Measurements from ENCODE around the gene SH3RF1. TPM values are rescaled to one million over a fixed set of nuclear protein-coding genes. Genes with fewer than 3 reads are reported as not detected.

The SH3RF1 gene
- polyA plus RNA-seq, 3 donors from 2014 or later: 0.22 to 1.1 TPM; not detected in 1

DNA sequence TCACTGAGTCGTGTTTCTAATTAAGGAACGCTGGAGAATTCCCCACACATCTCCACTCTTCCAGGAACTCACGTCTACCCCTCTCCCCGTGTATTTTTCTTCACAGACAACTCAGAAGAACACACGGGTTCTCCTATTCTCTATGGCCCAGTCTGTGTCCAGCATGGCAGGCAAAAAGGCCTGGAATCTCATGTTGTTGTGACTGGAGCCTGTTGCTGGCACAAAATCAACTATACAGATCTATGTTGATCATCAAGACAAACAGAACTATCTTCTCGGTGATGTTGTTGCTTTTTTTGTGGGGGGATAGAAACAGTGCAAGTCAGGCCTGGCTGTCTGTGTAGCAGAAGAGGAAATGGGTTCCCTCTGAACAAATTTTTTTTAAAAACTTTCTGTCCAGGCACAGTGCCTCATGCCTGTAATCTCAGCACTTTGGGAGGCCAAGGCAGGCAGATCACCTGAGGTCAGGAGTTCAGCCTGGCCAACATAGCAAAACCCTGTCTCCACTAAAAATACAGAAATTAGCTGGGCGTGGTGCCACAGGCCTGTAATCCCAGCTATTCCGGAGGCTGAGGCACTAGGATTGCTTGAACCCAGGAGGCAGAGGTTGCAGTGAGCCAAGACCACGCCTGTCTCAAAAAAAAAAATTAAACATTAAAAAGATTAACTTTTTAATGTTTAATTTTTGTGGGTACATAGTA is 210.2 kb downstream of the SH3RF1 start:
- Mint-ChIP-seq H3K4me3 (no peak overlapping the region), H3K9me3 (no peaks in the 10 kb centered on the region), H3K27me3 (ENCODE audit: low read depth in 3 of 3) (peaks cover 0 to 8% (median 5%) of the 10 kb centered on the region in 3 donors), H3K36me3 (no peaks in the 10 kb centered on the region), H3K27ac (no peak overlapping the region), H3K4me1 (peaks cover 8 to 11% of the 10 kb centered on the region in 2 donors)
- no peak for DNase-seq

- no peaks in the 10 kb centered on the region for H3K36me3 Mint-ChIP-seq
- no peaks in the 10 kb centered on the region for H3K9me3 Mint-ChIP-seq
- H3K4me3 Mint-ChIP-seq: peak overlapping the region in 1 of 5 donors; percentile 9
- no peak for DNase-seq
- H3K4me1 Mint-ChIP-seq: peaks cover 8 to 11% of the 10 kb centered on the region in 2 donors
- peaks cover 2 to 7% (median 3%) of the 10 kb centered on the region in 3 donors for H3K27me3 Mint-ChIP-seq (ENCODE audit: low read depth in 3 of 3)
- no peak overlapping the region for H3K27ac Mint-ChIP-seq
Observed at GRCh38 chr4:169059306-169060211, 211.2 kb downstream of the SH3RF1 start.

DNA sequence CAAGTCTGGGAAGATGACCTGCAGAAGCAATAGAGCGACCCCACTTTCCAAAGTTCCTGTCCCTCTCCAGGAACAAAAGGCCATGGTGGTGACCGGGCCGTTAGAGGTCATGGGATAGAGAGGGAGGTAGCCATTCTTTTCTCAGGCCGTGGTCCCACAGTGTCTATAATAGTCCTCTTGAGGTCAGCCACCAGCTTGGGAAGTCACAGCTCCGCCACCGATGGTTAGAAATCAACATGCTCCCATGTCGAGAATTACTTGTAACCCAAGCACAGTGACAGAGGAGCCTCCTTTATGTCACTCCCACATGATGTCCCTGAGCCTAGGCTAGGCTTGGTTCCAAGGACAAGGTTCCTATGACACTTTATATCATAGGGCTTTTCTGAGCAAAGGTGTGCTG is 212.4 kb downstream of the SH3RF1 start:
- DNase-seq: no peak
- peaks cover 8 to 9% of the 10 kb centered on the region in 2 donors for H3K4me1 Mint-ChIP-seq
- peaks cover 2 to 7% (median 3%) of the 10 kb centered on the region in 3 donors for H3K27me3 Mint-ChIP-seq (ENCODE audit: low read depth in 3 of 3)
- H3K27ac Mint-ChIP-seq: no peak overlapping the region
- H3K9me3 Mint-ChIP-seq: no peaks in the 10 kb centered on the region
- no peaks in the 10 kb centered on the region for H3K36me3 Mint-ChIP-seq
- no peak overlapping the region for H3K4me3 Mint-ChIP-seq

DNA sequence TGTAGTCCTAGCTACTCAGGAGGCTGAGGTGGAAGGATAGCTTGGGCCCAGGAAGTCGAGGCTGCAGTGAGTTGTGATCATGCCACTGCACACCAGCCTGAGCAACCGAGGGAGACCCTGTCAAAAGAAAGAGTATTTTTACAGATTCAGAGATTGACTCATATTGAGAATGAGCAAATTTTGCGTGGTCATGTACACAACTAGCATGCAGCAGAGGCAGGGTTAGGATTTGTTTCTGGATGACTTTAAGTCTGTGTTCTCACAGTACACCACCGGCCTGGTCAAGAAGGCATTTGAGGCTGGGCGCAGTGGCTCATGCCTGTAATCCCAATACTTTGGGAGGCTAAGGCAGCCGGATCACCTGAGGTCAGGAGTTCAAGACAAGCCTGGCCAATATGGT is 215.9 kb downstream of the SH3RF1 start:
- no peaks in the 10 kb centered on the region for H3K4me1 Mint-ChIP-seq
- no peak overlapping the region for H3K4me3 Mint-ChIP-seq
- H3K27me3 Mint-ChIP-seq (ENCODE audit: low read depth in 3 of 3): peaks cover 2 to 3% (median 2%) of the 10 kb centered on the region in 3 donors
- DNase-seq: no peak
- H3K9me3 Mint-ChIP-seq: no peaks in the 10 kb centered on the region
- peaks cover 0 to 4% (median 0%) of the 10 kb centered on the region in 3 donors for H3K36me3 Mint-ChIP-seq
- peak overlapping the region in 1 of 6 donors; percentile 32 for H3K27ac Mint-ChIP-seq

- Mint-ChIP-seq H3K4me1 (no peaks in the 10 kb centered on the region), H3K27ac (no peak overlapping the region), H3K36me3 (peaks cover 0 to 4% (median 0%) of the 10 kb centered on the region in 3 donors), H3K27me3 (ENCODE audit: low read depth in 3 of 3) (peaks cover 0 to 2% (median 1%) of the 10 kb centered on the region in 3 donors), H3K9me3 (no peaks in the 10 kb centered on the region), H3K4me3 (no peak overlapping the region)
- DNase-seq: no peak
Observed at GRCh38 chr4:169052594-169052945, 218.2 kb downstream of the SH3RF1 start.

- Mint-ChIP-seq H3K27me3 (ENCODE audit: low read depth in 3 of 3) (peaks cover 0 to 2% (median 1%) of the 10 kb centered on the region in 3 donors), H3K36me3 (peaks cover 0 to 4% (median 0%) of the 10 kb centered on the region in 3 donors), H3K4me3 (no peak overlapping the region), H3K9me3 (no peaks in the 10 kb centered on the region), H3K4me1 (no peaks in the 10 kb centered on the region), H3K27ac (no peak overlapping the region)
- DNase-seq: no peak
Observed at GRCh38 chr4:169051761-169052593, 218.8 kb downstream of the SH3RF1 start.

GRCh38 chr4:169050881-169051760 is 219.6 kb downstream of the SH3RF1 start:
- no peaks in the 10 kb centered on the region for H3K9me3 Mint-ChIP-seq
- no peak overlapping the region for H3K4me3 Mint-ChIP-seq
- H3K4me1 Mint-ChIP-seq: no peaks in the 10 kb centered on the region
- H3K27ac Mint-ChIP-seq: no peak overlapping the region
- H3K36me3 Mint-ChIP-seq: peaks cover 0 to 4% (median 0%) of the 10 kb centered on the region in 3 donors
- no peak for DNase-seq
- H3K27me3 Mint-ChIP-seq (ENCODE audit: low read depth in 3 of 3): peaks cover 0 to 2% (median 1%) of the 10 kb centered on the region in 3 donors

- peaks cover 0 to 4% (median 0%) of the 10 kb centered on the region in 3 donors for H3K36me3 Mint-ChIP-seq
- H3K4me1 Mint-ChIP-seq: no peaks in the 10 kb centered on the region
Observed at GRCh38 chr4:169050284-169050683, 220.5 kb downstream of the SH3RF1 start.

GRCh38 chr4:169048868-169049414 is 221.8 kb downstream of the SH3RF1 start:
- Mint-ChIP-seq H3K4me1 (no peaks in the 10 kb centered on the region), H3K36me3 (peaks cover 0 to 4% (median 0%) of the 10 kb centered on the region in 3 donors), H3K27ac (no peak overlapping the region), H3K27me3 (ENCODE audit: low read depth in 3 of 3) (peaks cover 0 to 1% (median 0%) of the 10 kb centered on the region in 3 donors), H3K9me3 (no peaks in the 10 kb centered on the region), H3K4me3 (no peak overlapping the region)
- DNase-seq: no peak

More at GRCh38 chr4:169050284-169050683, 220.5 kb downstream of the SH3RF1 start:
- Mint-ChIP-seq H3K9me3 (no peaks in the 10 kb centered on the region), H3K4me3 (no peak overlapping the region), H3K27ac (no peak overlapping the region), H3K27me3 (ENCODE audit: low read depth in 3 of 3) (peaks cover 0 to 2% (median 1%) of the 10 kb centered on the region in 3 donors)
- no peak for DNase-seq

DNA sequence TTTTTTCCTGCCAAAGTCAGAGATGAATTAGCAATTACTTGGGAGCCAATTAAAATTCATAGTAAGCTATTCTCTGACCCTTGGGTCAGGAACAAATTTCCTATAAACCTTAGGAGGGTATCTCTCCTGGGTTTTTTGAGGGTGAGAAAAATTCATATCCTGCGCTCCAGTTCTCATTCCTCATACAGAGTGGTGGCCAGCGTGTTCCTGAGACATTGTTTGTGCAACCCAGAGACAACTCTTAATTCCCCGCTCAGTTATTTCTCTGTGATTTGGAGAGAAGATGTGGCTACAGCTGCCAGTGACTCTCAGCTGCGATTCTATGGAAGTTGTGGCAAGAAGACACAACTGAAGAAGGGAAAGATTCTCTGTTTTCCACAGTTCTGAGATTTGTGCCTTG is 222.8 kb downstream of the SH3RF1 start:
- Mint-ChIP-seq H3K27ac (no peak overlapping the region), H3K9me3 (no peaks in the 10 kb centered on the region), H3K36me3 (peaks cover 0 to 1% (median 0%) of the 10 kb centered on the region in 3 donors), H3K4me3 (no peak overlapping the region), H3K27me3 (ENCODE audit: low read depth in 3 of 3) (peaks cover 0 to 1% (median 0%) of the 10 kb centered on the region in 3 donors), H3K4me1 (no peaks in the 10 kb centered on the region)
- no peak for DNase-seq

DNA sequence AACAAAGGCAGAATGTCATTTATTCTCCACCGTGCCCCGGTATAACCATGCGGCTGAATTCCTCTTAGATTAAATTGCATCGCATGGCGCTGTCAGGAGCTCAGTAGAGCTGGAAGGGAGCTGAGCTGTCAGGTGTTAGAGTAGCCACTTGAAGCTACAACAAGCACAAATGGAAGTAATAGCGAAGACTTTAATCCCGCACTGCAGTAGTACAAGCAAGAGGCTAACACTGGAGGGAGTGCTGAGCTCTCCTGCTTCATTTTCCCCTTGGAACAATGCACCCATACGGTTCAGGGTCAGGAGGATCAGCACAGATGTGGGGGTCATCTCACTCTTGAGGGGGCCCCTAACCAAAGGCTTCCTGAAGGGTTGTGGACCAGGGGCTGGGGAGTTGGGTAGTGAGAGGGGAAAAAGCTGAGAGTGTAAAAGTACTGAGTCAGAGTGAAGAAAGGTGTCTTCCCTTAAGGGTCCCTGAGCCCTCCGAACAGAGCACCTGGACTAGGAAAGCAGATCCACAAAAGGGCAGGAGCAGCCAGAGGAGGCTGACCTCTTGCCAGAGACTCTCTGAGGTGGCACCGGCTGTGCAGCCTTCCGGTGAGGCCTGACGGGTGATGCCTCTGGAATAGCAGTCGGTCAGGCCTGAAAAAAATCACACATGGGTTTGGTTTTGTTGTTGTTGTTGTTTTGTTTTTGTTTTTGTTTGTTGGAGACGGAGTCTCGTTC is 224.7 kb downstream of the SH3RF1 start:
- H3K4me1 Mint-ChIP-seq: no peaks in the 10 kb centered on the region
- no peak overlapping the region for H3K27ac Mint-ChIP-seq
- H3K36me3 Mint-ChIP-seq: no peaks in the 10 kb centered on the region
- no peak overlapping the region for H3K4me3 Mint-ChIP-seq
- no peaks in the 10 kb centered on the region for H3K9me3 Mint-ChIP-seq
- H3K27me3 Mint-ChIP-seq (ENCODE audit: low read depth in 3 of 3): peaks cover 0 to 3% (median 0%) of the 10 kb centered on the region in 3 donors
- DNase-seq: no peak

Measured in immature natural killer cell (primary cell).